Aorta (tissue), 5 donors: ENCODE data around the gene ZNF697. TPM values are rescaled to one million over a fixed set of nuclear protein-coding genes. Genes with fewer than 3 reads are reported as not detected.

Experiments used
- ATAC-seq: fragments of 200-7000 bp; cut with Tn5 transposase; one replicate; pipeline ENCODE4 v1.9.1; 2022; ENCODE audit warnings: moderate library complexity; ENCODE audit not compliant: low FRiP score
- DNase-seq, 2 donors: peaks; one replicate each; pipeline ENCODE4 v3.0.0-alpha.2; 2020
- H3K27ac ChIP-seq, 2 donors: one replicate each; pipeline ENCODE4 v1.5.1; 2013; ENCODE audit warnings: low read length in 2 of 2, mild to moderate bottlenecking in 2 of 2, moderate library complexity in 2 of 2, control low read depth in 1 of 2, inconsistent platforms in 1 of 2, low read depth in 1 of 2
- H3K27me3 ChIP-seq, 2 donors: one replicate each; pipeline ENCODE4 v1.6.1; 2013; ENCODE audit warnings: control low read depth in 1 of 2, low read length in 1 of 2, mild to moderate bottlenecking in 1 of 2, moderate library complexity in 1 of 2; ENCODE audit not compliant: insufficient read depth in 2 of 2, control insufficient read depth in 1 of 2
- H3K36me3 ChIP-seq, 2 donors: one replicate each; pipeline ENCODE4 v1.6.1; 2013; ENCODE audit warnings: control low read depth in 1 of 2, low read length in 1 of 2, mild to moderate bottlenecking in 1 of 2; ENCODE audit not compliant: insufficient read depth in 2 of 2, control insufficient read depth in 1 of 2
- H3K4me1 ChIP-seq, 2 donors: one replicate each; pipeline ENCODE4 v1.6.1; 2013; ENCODE audit warnings: low read length in 2 of 2, control low read depth in 1 of 2, mild to moderate bottlenecking in 1 of 2, moderate library complexity in 1 of 2; ENCODE audit not compliant: insufficient read depth in 2 of 2, control insufficient read depth in 1 of 2
- H3K4me3 ChIP-seq, 2 donors: one replicate each; pipeline ENCODE4 v1.5.1; 2013; ENCODE audit warnings: low read length in 2 of 2, control low read depth in 1 of 2, mild to moderate bottlenecking in 1 of 2
- H3K9me3 ChIP-seq: one replicate; pipeline ENCODE4 v1.6.1; 2013; ENCODE audit warnings: mild to moderate bottlenecking, low read length; ENCODE audit not compliant: control insufficient read depth
- WGBS, 2 donors: extraction: QIAGEN DNeasy Blood & Tissue Kit; methylation state at CpG; one replicate each; pipeline ENCODE4 v1.1.7; 2013; 5-methylcytosine and 5-hydroxymethylcytosine counted together
- intact Hi-C, 2 donors: fragments of 100-400 bp; cut with DNase I; formaldehyde crosslinking; loops; one replicate each; pipeline versions ENCODE4 v1.14.2 to v1.15.0; 2022
- polyA plus RNA-seq, 2 donors: library from polyadenylated mRNA; stranded (reverse); fragments of 200-250 nt; gene quantifications; one replicate each; pipeline ENCODE4 v1.2.3, GENCODE V29; 2013
- total RNA-seq, 2 donors: library from RNA; stranded (reverse); fragmentation: NEBNext Ultra II Directional; extraction: Animal tissue kit (Norgen Biotek cat#: 25700); gene quantifications; one replicate each; pipeline ENCODE4 v1.2.1, GENCODE V29; 2021
- donor health status: healthy with polysubstance abuse.
- donor health status: Bipolar disorder and iron deficiency.
- donor health status: DM: no; HTN: no; CAD: no.
- donor health status: DM: no; HTN: no; CAD: no.
- donor health status: DM: yes; HTN: yes; CAD: no.

Gene ZNF697
- total and polyA plus RNA-seq, 4 donors: 0.63 to 6.0 (median 3.2) TPM

DNA sequence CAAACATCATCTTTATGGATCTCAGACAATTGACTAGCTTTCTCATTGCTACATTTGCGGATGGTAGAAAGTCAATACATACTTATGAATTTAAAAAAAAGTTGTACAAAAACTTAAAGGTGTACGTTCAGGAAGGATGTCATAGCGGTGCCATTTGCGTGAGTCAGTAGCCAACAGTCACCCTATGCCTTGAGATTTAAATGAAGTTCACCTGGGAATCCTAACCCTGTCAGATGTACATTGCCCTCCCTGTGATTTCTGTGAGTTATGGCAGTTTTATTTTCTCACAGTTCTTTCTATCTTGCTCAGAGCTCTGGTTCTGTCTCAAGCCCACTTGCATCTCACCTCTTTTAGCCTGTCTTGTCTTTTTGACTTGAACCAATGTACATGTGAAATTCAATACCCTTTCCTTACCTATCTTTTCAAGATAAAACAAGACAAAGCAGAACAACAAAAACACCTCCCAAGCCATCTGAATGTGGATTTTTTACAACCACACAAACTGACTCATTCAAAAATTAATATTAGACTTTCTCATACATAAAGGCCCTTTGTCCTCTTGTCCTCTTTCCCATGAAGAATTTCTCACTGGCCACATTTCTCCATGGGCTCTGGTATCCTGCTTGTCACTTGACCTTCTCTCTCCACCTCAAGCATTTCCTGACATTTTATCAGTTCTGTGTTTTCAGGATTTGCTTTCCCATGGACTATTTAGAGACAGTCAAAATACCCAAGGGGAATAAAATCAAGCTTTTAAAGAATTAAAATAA, 25.3 kb upstream of the ZNF697 start:
- no peaks in the 10 kb centered on the region for H3K9me3 ChIP-seq
- intact Hi-C loops: no loop called here
- H3K4me3 ChIP-seq: no peak overlapping the region
- H3K36me3 ChIP-seq: no peaks in the 10 kb centered on the region
- no peaks in the 10 kb centered on the region for H3K4me1 ChIP-seq
- 93 to 95% methylated on average over 4 of the region's 4 CpGs for WGBS, 2 donors
- ATAC-seq (no peak), DNase-seq (no peak)
- H3K27me3 ChIP-seq: no peaks in the 10 kb centered on the region
- no peak overlapping the region for H3K27ac ChIP-seq

DNA sequence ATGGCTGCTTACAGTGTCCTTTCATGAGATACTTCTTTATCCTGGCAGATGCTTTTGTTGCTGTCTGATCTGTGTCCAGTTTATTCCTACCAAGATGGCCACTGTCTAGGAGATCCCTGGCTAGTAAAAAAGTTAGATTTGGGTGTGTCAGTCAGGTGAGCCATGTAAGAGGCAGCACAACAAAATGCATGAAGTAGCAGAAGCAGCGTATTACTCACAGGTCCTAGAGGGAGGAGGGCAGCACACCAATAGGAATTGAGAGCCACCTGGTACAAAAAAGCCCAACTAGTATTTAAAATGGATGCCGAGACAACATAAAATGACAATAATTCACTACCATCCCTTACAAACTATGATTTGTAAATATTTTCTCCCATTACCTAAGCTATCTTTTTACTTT, 22.8 kb upstream of the ZNF697 start:
- intact Hi-C loops: no loop called here
- Histone ChIP-seq H3K4me1 (no peaks in the 10 kb centered on the region), H3K9me3 (no peaks in the 10 kb centered on the region), H3K27me3 (no peaks in the 10 kb centered on the region), H3K36me3 (no peaks in the 10 kb centered on the region), H3K27ac (no peak overlapping the region), H3K4me3 (no peak overlapping the region)
- whole genome bisulfite sequencing, 2 donors: 96 to 97% methylated on average over 2 of the region's 2 CpGs
- no peak for DNase-seq
- no peak for ATAC-seq

- no peaks in the 10 kb centered on the region for H3K27me3 ChIP-seq
- no peak overlapping the region for H3K4me3 ChIP-seq
- H3K4me1 ChIP-seq: no peaks in the 10 kb centered on the region
- no peaks in the 10 kb centered on the region for H3K9me3 ChIP-seq
- DNase-seq (no peak), ATAC-seq (no peak)
- 95 to 96% methylated on average over 6 of the region's 6 CpGs for WGBS, 2 donors
- no peaks in the 10 kb centered on the region for H3K36me3 ChIP-seq
- no peak overlapping the region for H3K27ac ChIP-seq
- intact Hi-C loops: no loop called here
Observed at GRCh38 chr1:119667173-119667572, 19.1 kb upstream of the ZNF697 start.

GRCh38 chr1:119664067-119664466, 16.0 kb upstream of the ZNF697 start:
- intact Hi-C loops: no loop called here
- Histone ChIP-seq H3K4me3 (no peak overlapping the region), H3K4me1 (no peaks in the 10 kb centered on the region), H3K27ac (no peak overlapping the region), H3K9me3 (no peaks in the 10 kb centered on the region), H3K36me3 (no peaks in the 10 kb centered on the region), H3K27me3 (no peaks in the 10 kb centered on the region)
- DNase-seq (no peak), ATAC-seq (no peak)
- WGBS, 2 donors: 75 to 76% methylated on average over 5 of the region's 5 CpGs

DNA sequence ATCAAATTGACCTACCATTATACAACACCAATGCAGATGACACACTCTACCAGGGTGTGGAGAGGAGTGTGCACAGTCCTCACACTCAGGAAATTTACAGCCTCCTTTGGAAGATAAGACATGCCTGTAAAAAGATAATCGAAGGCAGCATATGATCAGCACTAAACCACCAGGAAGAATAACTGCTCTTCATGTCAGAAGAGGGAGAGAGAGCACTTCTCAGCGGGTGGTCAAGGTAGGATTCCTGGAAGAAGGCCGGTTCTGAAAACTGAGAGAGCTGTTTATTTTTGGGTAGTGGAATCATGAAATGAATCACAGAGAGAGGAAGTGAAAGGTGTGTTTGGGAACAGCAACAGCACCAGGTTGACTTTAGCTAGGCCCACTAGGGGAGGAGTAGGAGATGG, 14.0 kb upstream of the ZNF697 start:
- WGBS, 2 donors: 86 to 92% methylated on average over 3 of the region's 3 CpGs
- H3K27me3 ChIP-seq: no peaks in the 10 kb centered on the region
- H3K4me3 ChIP-seq: no peak overlapping the region
- intact Hi-C loops: loop anchor here in 1 of 2 donors (2.0 kb wide), 1 partner anchor 49 kb away; no protein-coding TSS in a partner anchor
- H3K9me3 ChIP-seq: no peaks in the 10 kb centered on the region
- ATAC-seq (no peak), DNase-seq (no peak)
- no peak overlapping the region for H3K27ac ChIP-seq
- no peaks in the 10 kb centered on the region for H3K36me3 ChIP-seq
- H3K4me1 ChIP-seq: no peaks in the 10 kb centered on the region

DNA sequence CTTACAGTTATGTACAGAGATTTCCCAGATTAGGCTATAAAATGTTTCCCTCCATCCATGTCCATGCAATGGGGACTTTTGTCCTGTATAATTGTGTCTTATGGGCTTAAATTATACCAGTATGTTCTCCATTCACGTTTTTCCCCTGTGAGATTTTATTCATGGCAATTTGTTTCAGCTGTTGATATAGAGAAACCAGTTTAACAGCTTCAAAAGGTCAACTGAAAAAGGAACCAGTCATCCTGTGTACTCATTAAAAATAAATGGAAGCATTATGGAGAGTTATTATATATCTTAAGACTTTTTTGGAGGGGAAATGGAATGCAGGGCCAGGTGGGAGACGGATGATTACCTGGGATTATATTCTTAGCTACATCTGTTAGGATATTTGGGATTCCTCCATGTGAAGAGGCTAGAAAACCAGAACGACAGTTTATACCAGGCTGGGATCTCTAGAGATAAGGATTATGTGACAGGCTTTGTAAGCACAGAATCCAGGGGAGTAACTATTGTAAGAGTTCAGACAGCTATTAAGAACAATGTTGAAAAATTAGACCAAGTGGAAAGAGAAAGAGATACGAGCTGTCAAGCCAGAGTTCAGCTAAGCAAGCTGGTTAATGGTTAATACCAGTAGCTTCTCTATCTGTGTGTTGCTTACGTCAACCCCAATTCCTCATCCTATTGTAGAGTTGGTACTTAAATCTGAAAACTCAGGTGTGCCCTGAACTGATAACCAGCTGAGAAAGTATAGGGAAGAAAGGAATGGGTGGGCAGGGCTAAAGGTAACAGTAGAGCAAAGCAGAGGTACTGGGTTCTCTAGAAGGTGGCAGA, 12.4 kb upstream of the ZNF697 start:
- intact Hi-C loops: no loop called here
- Histone ChIP-seq H3K27ac (no peak overlapping the region), H3K9me3 (no peaks in the 10 kb centered on the region), H3K27me3 (no peaks in the 10 kb centered on the region), H3K4me1 (no peaks in the 10 kb centered on the region), H3K4me3 (no peak overlapping the region), H3K36me3 (no peaks in the 10 kb centered on the region)
- DNase-seq (no peak), ATAC-seq (no peak)
- 90% methylated on average over 5 of the region's 5 CpGs for WGBS, 2 donors

GRCh38 chr1:119659628-119660027, 11.6 kb upstream of the ZNF697 start:
- intact Hi-C loops: no loop called here
- DNase-seq (no peak), ATAC-seq (no peak)
- WGBS, 2 donors: 46 to 56% methylated on average over 3 of the region's 3 CpGs
- H3K36me3 ChIP-seq: no peaks in the 10 kb centered on the region
- no peaks in the 10 kb centered on the region for H3K27me3 ChIP-seq
- H3K4me3 ChIP-seq: no peak overlapping the region
- H3K27ac ChIP-seq: no peak overlapping the region
- no peaks in the 10 kb centered on the region for H3K4me1 ChIP-seq
- no peaks in the 10 kb centered on the region for H3K9me3 ChIP-seq

GRCh38 chr1:119656410-119656955, 8.4 kb upstream of the ZNF697 start:
- no peaks in the 10 kb centered on the region for H3K9me3 ChIP-seq
- DNase-seq: no peak
- no peaks in the 10 kb centered on the region for H3K36me3 ChIP-seq
- no peaks in the 10 kb centered on the region for H3K4me1 ChIP-seq
- H3K27ac ChIP-seq: no peak overlapping the region
- no peak overlapping the region for H3K4me3 ChIP-seq
- intact Hi-C loops: no loop called here
- ATAC-seq: no peak
- WGBS, 2 donors: 93 to 94% methylated on average over 5 of the region's 5 CpGs
- H3K27me3 ChIP-seq: no peaks in the 10 kb centered on the region
